ENCODE results near the gene COL4A6. TPM values are rescaled to one million over a fixed set of nuclear protein-coding genes. Genes with fewer than 3 reads are reported as not detected.

COL4A6 gene
- total RNA-seq, 1 donor from 2014 or later = not detected

- no peak for DNase-seq (ENCODE audit: low spot score)
- Mint-ChIP-seq H3K9me3 (no peaks in the 10 kb centered on the region), H3K27me3 (ENCODE audit: low read depth) (no peaks in the 10 kb centered on the region), H3K4me1 (ENCODE audit: low read depth) (no peaks in the 10 kb centered on the region), H3K36me3 (ENCODE audit: low read depth) (peaks cover 13% of the 10 kb centered on the region), H3K4me3 (ENCODE audit: low read depth) (no peak overlapping the region), H3K27ac (no peak overlapping the region)
- intact Hi-C loops (cut with micrococcal nuclease) = no loop called here
Observed at GRCh38 chrX:108132034-108132433, 306.2 kb downstream of the COL4A6 start.

- Mint-ChIP-seq H3K4me3 (ENCODE audit: low read depth) (no peak overlapping the region), H3K4me1 (ENCODE audit: low read depth) (no peaks in the 10 kb centered on the region), H3K27me3 (ENCODE audit: low read depth) (no peaks in the 10 kb centered on the region), H3K27ac (no peak overlapping the region), H3K9me3 (no peaks in the 10 kb centered on the region), H3K36me3 (ENCODE audit: low read depth) (peaks cover 13% of the 10 kb centered on the region)
- intact Hi-C loops (cut with micrococcal nuclease) = no loop called here
- no peak for DNase-seq (ENCODE audit: low spot score)
Observed at GRCh38 chrX:108131471-108131870, 306.8 kb downstream of the COL4A6 start.

GRCh38 chrX:108130889-108131288 lies 307.3 kb downstream of the COL4A6 start:
- intact Hi-C loops (cut with micrococcal nuclease) = no loop called here
- no peak for DNase-seq (ENCODE audit: low spot score)
- Mint-ChIP-seq H3K27ac (no peak overlapping the region), H3K27me3 (ENCODE audit: low read depth) (no peaks in the 10 kb centered on the region), H3K4me1 (ENCODE audit: low read depth) (no peaks in the 10 kb centered on the region), H3K9me3 (no peaks in the 10 kb centered on the region), H3K4me3 (ENCODE audit: low read depth) (no peak overlapping the region), H3K36me3 (ENCODE audit: low read depth) (peaks cover 13% of the 10 kb centered on the region)

GRCh38 chrX:108127152-108127551 lies 311.1 kb downstream of the COL4A6 start:
- peaks cover 2% of the 10 kb centered on the region for H3K4me1 Mint-ChIP-seq (ENCODE audit: low read depth)
- no peaks in the 10 kb centered on the region for H3K9me3 Mint-ChIP-seq
- H3K27ac Mint-ChIP-seq = no peak overlapping the region
- peaks cover 10% of the 10 kb centered on the region for H3K36me3 Mint-ChIP-seq (ENCODE audit: low read depth)
- intact Hi-C loops (cut with micrococcal nuclease) = no loop called here
- H3K27me3 Mint-ChIP-seq (ENCODE audit: low read depth) = no peaks in the 10 kb centered on the region
- DNase-seq (ENCODE audit: low spot score) = no peak
- H3K4me3 Mint-ChIP-seq (ENCODE audit: low read depth) = no peak overlapping the region

GRCh38 chrX:108126661-108127060 lies 311.6 kb downstream of the COL4A6 start:
- H3K4me3 Mint-ChIP-seq (ENCODE audit: low read depth) = no peak overlapping the region
- peaks cover 2% of the 10 kb centered on the region for H3K4me1 Mint-ChIP-seq (ENCODE audit: low read depth)
- no peaks in the 10 kb centered on the region for H3K9me3 Mint-ChIP-seq
- DNase-seq (ENCODE audit: low spot score) = no peak
- H3K36me3 Mint-ChIP-seq (ENCODE audit: low read depth) = peaks cover 8% of the 10 kb centered on the region
- intact Hi-C loops (cut with micrococcal nuclease) = no loop called here
- H3K27me3 Mint-ChIP-seq (ENCODE audit: low read depth) = no peaks in the 10 kb centered on the region
- H3K27ac Mint-ChIP-seq = no peak overlapping the region

- Mint-ChIP-seq H3K27ac (no peak overlapping the region), H3K9me3 (no peaks in the 10 kb centered on the region), H3K27me3 (ENCODE audit: low read depth) (no peaks in the 10 kb centered on the region), H3K4me3 (ENCODE audit: low read depth) (no peak overlapping the region), H3K4me1 (ENCODE audit: low read depth) (peaks cover 2% of the 10 kb centered on the region), H3K36me3 (ENCODE audit: low read depth) (peaks cover 1% of the 10 kb centered on the region)
- no peak for DNase-seq (ENCODE audit: low spot score)
- intact Hi-C loops (cut with micrococcal nuclease) = no loop called here
Observed at GRCh38 chrX:108123591-108124366, 314.4 kb downstream of the COL4A6 start.

- Mint-ChIP-seq H3K4me3 (ENCODE audit: low read depth) (no peak overlapping the region), H3K27ac (no peak overlapping the region), H3K27me3 (ENCODE audit: low read depth) (no peaks in the 10 kb centered on the region), H3K36me3 (ENCODE audit: low read depth) (no peaks in the 10 kb centered on the region), H3K9me3 (no peaks in the 10 kb centered on the region), H3K4me1 (ENCODE audit: low read depth) (peaks cover 2% of the 10 kb centered on the region)
- no peak for DNase-seq (ENCODE audit: low spot score)
- intact Hi-C loops (cut with micrococcal nuclease) = no loop called here
Observed at GRCh38 chrX:108122748-108123147, 315.5 kb downstream of the COL4A6 start.

- no peak overlapping the region for H3K27ac Mint-ChIP-seq
- H3K27me3 Mint-ChIP-seq (ENCODE audit: low read depth) = no peaks in the 10 kb centered on the region
- peaks cover 2% of the 10 kb centered on the region for H3K4me1 Mint-ChIP-seq (ENCODE audit: low read depth)
- no peak for DNase-seq (ENCODE audit: low spot score)
- no peaks in the 10 kb centered on the region for H3K9me3 Mint-ChIP-seq
- intact Hi-C loops (cut with micrococcal nuclease) = no loop called here
- H3K36me3 Mint-ChIP-seq (ENCODE audit: low read depth) = no peaks in the 10 kb centered on the region
- no peak overlapping the region for H3K4me3 Mint-ChIP-seq (ENCODE audit: low read depth)
Observed at GRCh38 chrX:108121291-108121690, 316.9 kb downstream of the COL4A6 start.

- intact Hi-C loops (cut with micrococcal nuclease) = no loop called here
- H3K27me3 Mint-ChIP-seq (ENCODE audit: low read depth) = no peaks in the 10 kb centered on the region
- H3K4me1 Mint-ChIP-seq (ENCODE audit: low read depth) = peaks cover 2% of the 10 kb centered on the region
- H3K36me3 Mint-ChIP-seq (ENCODE audit: low read depth) = no peaks in the 10 kb centered on the region
- no peak overlapping the region for H3K27ac Mint-ChIP-seq
- no peaks in the 10 kb centered on the region for H3K9me3 Mint-ChIP-seq
- H3K4me3 Mint-ChIP-seq (ENCODE audit: low read depth) = no peak overlapping the region
- no peak for DNase-seq (ENCODE audit: low spot score)
Observed at GRCh38 chrX:108117988-108118387, 320.2 kb downstream of the COL4A6 start.

GRCh38 chrX:108114541-108114940 lies 323.7 kb downstream of the COL4A6 start:
- Mint-ChIP-seq H3K9me3 (no peaks in the 10 kb centered on the region), H3K4me1 (ENCODE audit: low read depth) (peaks cover 2% of the 10 kb centered on the region), H3K4me3 (ENCODE audit: low read depth) (no peak overlapping the region), H3K27ac (no peak overlapping the region), H3K27me3 (ENCODE audit: low read depth) (no peaks in the 10 kb centered on the region), H3K36me3 (ENCODE audit: low read depth) (no peaks in the 10 kb centered on the region)
- intact Hi-C loops (cut with micrococcal nuclease) = no loop called here
- DNase-seq (ENCODE audit: low spot score) = no peak

Other genes with a start within 250 kb of the COL4A6 start
- gene COL4A5, start 1.4 kb upstream of the COL4A6 start, total RNA-seq = not detected in 2 replicates

Data from activated T-helper 2 cell treated with anti-CD3 and anti-CD28 coated beads, Interferon-gamma antibody, Interleukin-2, Interleukin-4, amounts not matched to agents 10 μg/mL and 5 μg/mL and 100 μg/mL, durations not matched to agents 14 hours and 24 hours and 36 hours (primary cell).